ENCODE data around the gene PIP5K1C.

Gene PIP5K1C

GRCh38 chr19:3646336-3647092, 53.8 kb downstream of the PIP5K1C start:
- DNase-seq (ENCODE audit: low read depth in 2 of 2, low spot score in 1 of 2) = no peak

DNA sequence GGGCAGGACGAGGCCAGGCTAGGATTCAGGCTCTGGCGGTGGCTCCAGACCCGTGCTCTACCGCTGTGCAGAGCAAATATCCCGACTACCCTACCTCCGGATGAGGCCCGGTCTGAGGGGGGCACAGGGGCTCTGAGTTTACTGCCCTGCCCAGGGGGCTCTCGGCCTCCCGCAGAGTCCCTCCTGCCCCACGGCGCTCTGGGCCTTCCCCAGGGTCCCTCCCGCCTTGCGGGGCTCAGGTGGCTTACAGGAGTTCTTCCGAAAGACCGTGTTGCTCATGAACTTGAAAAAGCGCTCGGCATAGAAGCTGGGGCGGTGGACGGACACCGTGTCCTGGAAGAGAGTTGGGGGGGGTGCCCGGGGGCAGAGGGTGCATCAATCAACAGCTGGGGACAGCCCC, 54.5 kb downstream of the PIP5K1C start:
- no peak for DNase-seq (ENCODE audit: low read depth in 2 of 2, low spot score in 1 of 2)

DNA sequence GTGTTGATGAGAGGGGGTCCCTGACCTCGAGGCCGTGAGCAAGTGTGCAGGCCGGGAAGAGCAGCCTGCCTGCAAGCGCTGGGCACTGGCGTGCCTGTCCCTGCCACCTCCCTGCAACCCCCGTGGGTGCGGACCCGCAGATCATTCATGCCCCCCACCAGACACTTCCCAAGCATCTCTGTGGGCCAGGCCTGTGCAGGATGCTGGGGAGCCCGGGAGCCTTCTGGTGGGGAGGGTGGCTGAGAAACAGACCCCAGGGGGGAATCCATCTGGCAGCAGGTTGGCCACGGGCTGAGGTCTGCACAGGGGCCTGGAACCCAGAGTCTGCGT, 55.2 kb downstream of the PIP5K1C start:
- DNase-seq (ENCODE audit: low read depth in 2 of 2, low spot score in 1 of 2) = no peak

GRCh38 chr19:3644351-3645066, 55.8 kb downstream of the PIP5K1C start:
- no peak for DNase-seq (ENCODE audit: low read depth in 2 of 2, low spot score in 1 of 2)

DNA sequence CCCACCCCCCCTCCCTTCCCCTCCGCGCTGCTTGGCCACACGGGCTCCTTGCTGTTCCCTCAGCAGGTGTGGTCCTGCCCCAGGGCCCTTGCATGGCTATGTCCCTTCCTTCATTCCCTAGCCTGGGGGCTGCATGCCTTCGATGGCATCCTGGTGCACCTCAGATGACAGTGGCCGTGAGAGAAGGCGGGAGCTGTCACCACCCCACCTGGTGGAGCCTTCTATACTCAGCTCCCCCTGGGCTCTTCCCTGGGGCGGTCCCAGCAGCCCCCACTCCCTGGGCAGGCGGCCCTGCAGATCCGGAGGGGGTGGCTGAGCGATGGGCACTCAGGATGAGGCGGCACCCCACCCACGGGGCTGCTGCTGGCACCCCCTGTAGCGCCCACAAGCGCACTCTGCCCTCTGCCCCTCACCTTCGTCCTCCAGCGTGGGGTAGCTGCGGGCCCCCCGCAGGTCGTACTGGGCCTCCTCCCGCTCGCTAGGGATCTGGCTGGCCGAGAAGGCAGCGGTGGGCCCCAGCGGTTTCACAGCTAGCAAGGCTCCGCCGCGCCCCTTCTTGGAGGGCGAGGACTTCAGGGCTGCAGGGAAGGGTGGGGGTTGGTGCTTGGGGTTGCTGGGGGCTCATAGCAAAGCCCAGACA, 56.5 kb downstream of the PIP5K1C start:
- no peak for DNase-seq (ENCODE audit: low read depth in 2 of 2, low spot score in 1 of 2)

DNA sequence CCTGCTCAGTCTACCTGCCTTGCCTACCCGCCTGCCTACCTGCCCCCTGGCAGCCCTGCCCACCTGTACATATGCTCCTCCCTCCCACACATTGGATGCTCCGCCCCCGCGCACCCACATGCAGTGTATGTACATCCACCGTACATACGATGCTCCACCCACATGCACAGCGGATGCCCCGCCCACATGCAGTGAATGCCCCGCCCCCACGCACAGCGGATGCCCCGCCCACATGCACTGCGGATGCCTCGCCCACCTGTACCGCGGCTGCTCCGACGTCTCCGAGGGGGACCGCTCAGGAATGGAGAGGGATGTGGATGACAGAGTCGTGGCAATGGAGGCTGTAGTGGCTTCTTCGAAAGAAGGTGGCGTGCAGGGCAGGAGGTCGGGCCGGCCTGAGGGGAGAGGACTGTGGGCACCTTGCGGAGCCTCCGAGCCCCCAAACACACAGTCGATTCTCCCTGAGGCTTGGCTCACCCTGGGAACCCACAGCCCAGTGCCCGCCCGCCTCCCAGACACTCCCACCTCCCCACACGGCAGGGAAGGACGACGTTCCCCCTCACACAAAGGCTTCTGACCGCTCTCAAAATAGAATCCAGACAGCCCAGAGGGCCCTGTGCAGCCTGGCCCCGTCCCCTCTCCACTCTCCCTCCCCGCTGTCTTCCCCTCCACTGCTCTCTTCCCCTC, 57.1 kb downstream of the PIP5K1C start:
- no peak for DNase-seq (ENCODE audit: low read depth in 2 of 2, low spot score in 1 of 2)

GRCh38 chr19:3642296-3642695, 58.0 kb downstream of the PIP5K1C start:
- no peak for DNase-seq (ENCODE audit: low read depth in 2 of 2, low spot score in 1 of 2)

- no peak for DNase-seq (ENCODE audit: low read depth in 2 of 2, low spot score in 1 of 2)
Measured at GRCh38 chr19:3641515-3642269, 58.6 kb downstream of the PIP5K1C start.

DNA sequence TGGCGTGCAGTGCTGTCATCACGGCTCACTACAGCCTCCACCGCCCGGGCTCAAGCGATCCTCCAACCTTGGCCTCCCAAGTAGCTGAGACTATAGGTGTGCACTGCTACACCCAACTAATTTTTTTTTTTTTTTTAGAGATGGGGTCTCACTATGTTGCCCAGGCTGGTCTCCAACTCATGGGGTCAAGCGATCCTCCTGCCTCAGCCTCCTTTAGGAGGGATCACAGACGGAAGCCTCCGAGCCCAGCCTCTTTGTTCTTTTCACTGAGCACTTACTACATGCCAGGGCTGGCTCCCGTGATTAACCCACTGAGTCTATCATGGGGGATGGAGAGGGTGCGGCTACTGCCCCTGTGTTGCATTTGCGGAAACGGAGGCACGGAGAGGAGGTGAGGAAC, 60.8 kb downstream of the PIP5K1C start:
- DNase-seq (ENCODE audit: low read depth in 2 of 2, low spot score in 1 of 2) = no peak

GRCh38 chr19:3638208-3639193, 61.8 kb downstream of the PIP5K1C start:
- DNase-seq (ENCODE audit: low read depth in 2 of 2, low spot score in 1 of 2) = no peak

GRCh38 chr19:3637621-3638020, 62.6 kb downstream of the PIP5K1C start:
- no peak for DNase-seq (ENCODE audit: low read depth in 2 of 2, low spot score in 1 of 2)

GRCh38 chr19:3636962-3637361, 63.3 kb downstream of the PIP5K1C start:
- DNase-seq (ENCODE audit: low read depth in 2 of 2, low spot score in 1 of 2) = no peak

DNA sequence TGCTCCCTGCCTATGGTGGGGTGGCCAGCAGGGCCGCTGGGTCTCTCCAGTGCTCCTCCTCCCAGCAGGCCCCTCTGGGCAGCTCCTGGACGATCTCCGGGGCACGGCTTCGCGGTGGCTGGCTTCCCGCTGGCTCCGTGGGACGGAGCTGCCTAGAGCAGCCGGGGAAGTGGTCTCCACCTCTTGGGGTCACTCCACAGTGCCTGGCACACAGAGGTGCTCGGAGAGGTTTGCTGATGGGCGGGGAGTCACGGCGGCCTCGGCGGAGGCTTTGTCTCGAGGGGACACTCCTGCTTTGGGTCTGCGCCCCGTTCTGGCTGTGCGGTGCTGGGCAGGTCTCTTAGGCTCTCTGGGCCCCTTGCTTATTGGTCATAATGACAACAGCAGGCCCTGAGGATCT, 63.8 kb downstream of the PIP5K1C start:
- no peak for DNase-seq (ENCODE audit: low read depth in 2 of 2, low spot score in 1 of 2)

DNA sequence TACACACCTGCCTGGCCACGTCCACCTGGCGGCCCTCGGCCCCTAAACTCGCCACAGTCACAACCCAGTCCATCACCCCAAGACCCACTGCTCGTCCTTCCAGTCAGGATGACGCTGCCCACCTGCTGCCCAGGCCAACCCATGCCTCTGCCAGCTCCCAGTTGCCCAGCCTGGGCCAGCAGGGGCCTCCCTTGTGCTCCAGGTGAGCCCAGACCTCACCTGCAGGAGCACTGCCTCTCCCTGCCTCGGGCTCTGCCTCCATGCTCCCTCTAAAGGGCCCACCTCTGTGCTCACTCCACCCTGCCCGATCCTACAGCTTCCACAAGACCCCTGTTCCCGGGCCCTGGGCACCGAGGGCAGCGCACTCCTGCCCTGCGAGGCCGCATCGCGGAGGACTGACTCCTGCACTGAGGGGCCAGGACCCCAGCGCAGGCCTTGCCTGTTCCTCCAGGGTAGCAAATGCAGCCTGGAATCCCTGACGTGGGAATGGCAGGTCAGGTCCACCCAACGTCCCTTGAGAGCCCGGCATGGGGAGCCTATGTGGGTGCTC, 65.7 kb downstream of the PIP5K1C start:
- no peak for DNase-seq (ENCODE audit: low read depth in 2 of 2, low spot score in 1 of 2)

GRCh38 chr19:3633559-3633988, 66.7 kb downstream of the PIP5K1C start:
- no peak for DNase-seq (ENCODE audit: low read depth in 2 of 2, low spot score in 1 of 2)

GRCh38 chr19:3632739-3633558, 67.3 kb downstream of the PIP5K1C start:
- no peak for DNase-seq (ENCODE audit: low read depth in 2 of 2, low spot score in 1 of 2)

GRCh38 chr19:3632098-3632497, 68.2 kb downstream of the PIP5K1C start:
- no peak for DNase-seq (ENCODE audit: low read depth in 2 of 2, low spot score in 1 of 2)

DNA sequence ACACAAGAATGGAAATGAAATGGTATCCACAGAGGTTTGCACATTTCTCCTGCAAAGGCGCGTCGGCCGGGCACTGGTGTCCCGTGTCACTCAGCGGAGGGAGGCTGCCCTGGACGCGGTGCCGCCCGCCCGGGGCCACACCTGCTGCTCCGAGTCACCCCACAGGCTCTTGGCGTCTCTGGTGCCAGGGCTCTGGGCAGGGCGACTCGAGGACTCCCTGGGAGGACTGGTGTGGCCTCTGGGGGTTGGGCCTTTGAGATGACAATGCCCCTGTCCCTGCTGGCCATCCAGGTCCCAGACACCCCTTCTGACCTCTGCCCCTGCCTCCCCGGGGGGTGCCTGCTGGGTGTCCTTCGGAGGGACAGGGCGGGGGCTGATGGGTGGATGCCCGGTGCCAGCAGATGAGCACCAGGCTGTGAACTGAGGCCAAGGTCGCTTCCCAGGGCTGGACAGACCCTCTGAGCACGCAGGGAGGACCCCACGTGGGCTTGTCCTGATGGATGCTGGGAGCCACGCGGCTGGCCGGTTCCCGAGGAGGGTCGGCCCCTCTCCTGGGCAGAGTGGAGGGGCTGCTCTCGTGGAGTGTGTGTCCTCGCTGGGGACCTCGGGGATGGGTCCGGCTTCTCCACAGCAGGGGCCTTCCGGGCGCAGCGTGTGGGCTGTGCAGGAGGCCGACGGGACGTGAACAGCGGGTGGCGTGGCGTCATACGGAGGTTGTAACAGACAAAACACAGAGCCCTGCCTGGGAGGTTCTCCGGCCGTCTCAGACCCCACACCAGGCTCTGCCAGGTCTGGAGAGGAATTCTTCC, 69.0 kb downstream of the PIP5K1C start:
- DNase-seq (ENCODE audit: low read depth in 2 of 2, low spot score in 1 of 2) = no peak
